Aorta (tissue), 5 donors: Measurements from ENCODE around the gene RAB6B. TPM values are rescaled to one million over a fixed set of nuclear protein-coding genes. Genes with fewer than 3 reads are reported as not detected.

Experiments used
- ATAC-seq: fragments of 200-7000 bp; cut with Tn5 transposase; one replicate; pipeline ENCODE4 v1.9.1; 2022; ENCODE audit warnings: moderate library complexity; ENCODE audit not compliant: low FRiP score
- DNase-seq, 2 donors: peaks; one replicate each; pipeline ENCODE4 v3.0.0-alpha.2; 2020
- H3K27ac ChIP-seq, 2 donors: one replicate each; pipeline ENCODE4 v1.5.1; 2013; ENCODE audit warnings: low read length in 2 of 2, mild to moderate bottlenecking in 2 of 2, moderate library complexity in 2 of 2, control low read depth in 1 of 2, inconsistent platforms in 1 of 2, low read depth in 1 of 2
- H3K27me3 ChIP-seq, 2 donors: one replicate each; pipeline ENCODE4 v1.6.1; 2013; ENCODE audit warnings: control low read depth in 1 of 2, low read length in 1 of 2, mild to moderate bottlenecking in 1 of 2, moderate library complexity in 1 of 2; ENCODE audit not compliant: insufficient read depth in 2 of 2, control insufficient read depth in 1 of 2
- H3K36me3 ChIP-seq, 2 donors: one replicate each; pipeline ENCODE4 v1.6.1; 2013; ENCODE audit warnings: control low read depth in 1 of 2, low read length in 1 of 2, mild to moderate bottlenecking in 1 of 2; ENCODE audit not compliant: insufficient read depth in 2 of 2, control insufficient read depth in 1 of 2
- H3K4me1 ChIP-seq, 2 donors: one replicate each; pipeline ENCODE4 v1.6.1; 2013; ENCODE audit warnings: low read length in 2 of 2, control low read depth in 1 of 2, mild to moderate bottlenecking in 1 of 2, moderate library complexity in 1 of 2; ENCODE audit not compliant: insufficient read depth in 2 of 2, control insufficient read depth in 1 of 2
- H3K4me3 ChIP-seq, 2 donors: one replicate each; pipeline ENCODE4 v1.5.1; 2013; ENCODE audit warnings: low read length in 2 of 2, control low read depth in 1 of 2, mild to moderate bottlenecking in 1 of 2
- H3K9me3 ChIP-seq: one replicate; pipeline ENCODE4 v1.6.1; 2013; ENCODE audit warnings: mild to moderate bottlenecking, low read length; ENCODE audit not compliant: control insufficient read depth
- WGBS, 2 donors: extraction: QIAGEN DNeasy Blood & Tissue Kit; methylation state at CpG; one replicate each; pipeline ENCODE4 v1.1.7; 2013; 5-methylcytosine and 5-hydroxymethylcytosine counted together
- intact Hi-C, 2 donors: fragments of 100-400 bp; cut with DNase I; formaldehyde crosslinking; loops; one replicate each; pipeline versions ENCODE4 v1.14.2 to v1.15.0; 2022
- polyA plus RNA-seq, 2 donors: library from polyadenylated mRNA; stranded (reverse); fragments of 200-250 nt; gene quantifications; one replicate each; pipeline ENCODE4 v1.2.3, GENCODE V29; 2013
- total RNA-seq, 2 donors: library from RNA; stranded (reverse); fragmentation: NEBNext Ultra II Directional; extraction: Animal tissue kit (Norgen Biotek cat#: 25700); gene quantifications; one replicate each; pipeline ENCODE4 v1.2.1, GENCODE V29; 2021
- donor health status: healthy with polysubstance abuse.
- donor health status: Bipolar disorder and iron deficiency.
- donor health status: DM: no; HTN: no; CAD: no.
- donor health status: DM: no; HTN: no; CAD: no.
- donor health status: DM: yes; HTN: yes; CAD: no.

Gene RAB6B
- total and polyA plus RNA-seq, 4 donors = 0.59 to 12.0 (median 8.2) TPM

GRCh38 chr3:133843634-133844033, 52.0 kb downstream of the RAB6B start:
- no peaks in the 10 kb centered on the region for H3K27me3 ChIP-seq
- no peak overlapping the region for H3K27ac ChIP-seq
- DNase-seq (no peak), ATAC-seq (no peak)
- 88 to 91% methylated on average over 7 of the region's 7 CpGs for WGBS, 2 donors
- no peaks in the 10 kb centered on the region for H3K9me3 ChIP-seq
- H3K4me3 ChIP-seq = no peak overlapping the region
- H3K36me3 ChIP-seq = no peaks in the 10 kb centered on the region
- H3K4me1 ChIP-seq = no peaks in the 10 kb centered on the region
- intact Hi-C loops = no loop called here

DNA sequence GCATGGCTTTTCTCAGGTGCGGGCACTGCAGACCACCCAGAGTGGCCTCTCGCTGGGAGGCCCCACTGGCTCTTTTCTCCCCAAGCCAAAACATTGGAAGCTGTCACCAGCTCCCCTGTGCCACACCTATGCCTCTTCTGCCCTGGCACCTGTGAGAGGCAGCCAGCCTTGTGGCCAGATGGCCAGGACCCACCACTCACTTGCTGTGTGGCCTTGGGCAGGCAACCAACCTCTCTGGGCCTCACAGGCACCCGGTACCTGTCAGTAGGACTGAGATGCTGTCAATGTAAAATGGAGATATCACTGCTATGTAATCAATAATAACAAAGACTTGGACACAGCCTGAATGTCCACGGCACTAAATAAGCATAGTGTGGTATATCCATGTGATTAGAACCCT, 53.5 kb downstream of the RAB6B start:
- no peak for DNase-seq
- no peaks in the 10 kb centered on the region for H3K36me3 ChIP-seq
- no peaks in the 10 kb centered on the region for H3K4me1 ChIP-seq
- H3K9me3 ChIP-seq = no peaks in the 10 kb centered on the region
- no peak for ATAC-seq
- intact Hi-C loops = no loop called here
- 79% methylated on average over 4 of the region's 4 CpGs for WGBS, 2 donors
- H3K27me3 ChIP-seq = no peaks in the 10 kb centered on the region
- no peak overlapping the region for H3K27ac ChIP-seq
- no peak overlapping the region for H3K4me3 ChIP-seq

GRCh38 chr3:133841196-133841595, 54.5 kb downstream of the RAB6B start:
- H3K36me3 ChIP-seq = no peaks in the 10 kb centered on the region
- DNase-seq = no peak

GRCh38 chr3:133840767-133841166, 54.9 kb downstream of the RAB6B start:
- DNase-seq (no peak), ATAC-seq (no peak)
- WGBS, 2 donors = 94% methylated on average over 6 of the region's 6 CpGs
- Histone ChIP-seq H3K36me3 (no peaks in the 10 kb centered on the region), H3K27me3 (no peaks in the 10 kb centered on the region), H3K4me1 (no peaks in the 10 kb centered on the region), H3K27ac (no peak overlapping the region), H3K4me3 (no peak overlapping the region), H3K9me3 (no peaks in the 10 kb centered on the region)
- intact Hi-C loops = no loop called here

More at GRCh38 chr3:133841196-133841595, 54.5 kb downstream of the RAB6B start:
- Histone ChIP-seq H3K4me3 (no peak overlapping the region), H3K9me3 (no peaks in the 10 kb centered on the region), H3K27ac (no peak overlapping the region), H3K4me1 (no peaks in the 10 kb centered on the region), H3K27me3 (no peaks in the 10 kb centered on the region)
- ATAC-seq = no peak
- intact Hi-C loops = no loop called here
- 96 to 97% methylated on average over 8 of the region's 8 CpGs for WGBS, 2 donors

DNA sequence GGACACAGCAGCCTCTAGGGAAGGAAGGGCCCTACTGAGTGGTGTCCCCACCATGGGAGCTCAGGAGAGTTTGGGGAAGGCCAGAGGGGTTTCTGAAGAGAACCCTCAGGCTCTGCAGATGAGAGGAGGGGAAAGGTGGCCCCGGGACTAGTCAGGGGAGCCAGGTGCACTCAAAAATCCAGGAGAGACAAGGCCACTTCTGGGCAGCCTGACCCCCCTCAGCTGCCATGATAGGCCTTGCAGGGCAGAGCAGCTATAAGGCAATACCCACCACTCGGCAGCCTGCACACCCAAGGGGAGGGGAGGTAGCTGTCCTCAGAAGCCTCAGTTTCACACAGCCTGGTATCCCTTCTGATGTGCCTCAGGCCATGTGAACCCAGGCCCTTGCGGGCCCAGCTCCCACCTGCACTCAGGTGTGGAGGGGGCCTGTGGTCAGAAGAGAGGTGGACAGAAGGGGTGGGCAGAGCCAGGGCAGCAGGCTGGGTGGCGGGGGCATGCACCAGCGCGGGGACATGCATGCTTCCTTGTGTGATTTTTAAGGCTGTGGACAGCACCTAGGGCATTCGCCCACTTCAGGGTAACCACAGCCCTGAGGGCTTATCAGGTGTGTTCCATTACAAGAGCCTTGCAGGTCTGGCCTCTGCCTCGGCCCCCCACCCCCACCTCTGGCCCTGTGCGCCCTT, 55.5 kb downstream of the RAB6B start:
- Histone ChIP-seq H3K27me3 (no peaks in the 10 kb centered on the region), H3K4me1 (no peaks in the 10 kb centered on the region), H3K36me3 (no peaks in the 10 kb centered on the region), H3K9me3 (no peaks in the 10 kb centered on the region), H3K4me3 (no peak overlapping the region), H3K27ac (no peak overlapping the region)
- ATAC-seq (no peak), DNase-seq (no peak)
- 96 to 98% methylated on average over 9 of the region's 9 CpGs for WGBS, 2 donors
- intact Hi-C loops = no loop called here

DNA sequence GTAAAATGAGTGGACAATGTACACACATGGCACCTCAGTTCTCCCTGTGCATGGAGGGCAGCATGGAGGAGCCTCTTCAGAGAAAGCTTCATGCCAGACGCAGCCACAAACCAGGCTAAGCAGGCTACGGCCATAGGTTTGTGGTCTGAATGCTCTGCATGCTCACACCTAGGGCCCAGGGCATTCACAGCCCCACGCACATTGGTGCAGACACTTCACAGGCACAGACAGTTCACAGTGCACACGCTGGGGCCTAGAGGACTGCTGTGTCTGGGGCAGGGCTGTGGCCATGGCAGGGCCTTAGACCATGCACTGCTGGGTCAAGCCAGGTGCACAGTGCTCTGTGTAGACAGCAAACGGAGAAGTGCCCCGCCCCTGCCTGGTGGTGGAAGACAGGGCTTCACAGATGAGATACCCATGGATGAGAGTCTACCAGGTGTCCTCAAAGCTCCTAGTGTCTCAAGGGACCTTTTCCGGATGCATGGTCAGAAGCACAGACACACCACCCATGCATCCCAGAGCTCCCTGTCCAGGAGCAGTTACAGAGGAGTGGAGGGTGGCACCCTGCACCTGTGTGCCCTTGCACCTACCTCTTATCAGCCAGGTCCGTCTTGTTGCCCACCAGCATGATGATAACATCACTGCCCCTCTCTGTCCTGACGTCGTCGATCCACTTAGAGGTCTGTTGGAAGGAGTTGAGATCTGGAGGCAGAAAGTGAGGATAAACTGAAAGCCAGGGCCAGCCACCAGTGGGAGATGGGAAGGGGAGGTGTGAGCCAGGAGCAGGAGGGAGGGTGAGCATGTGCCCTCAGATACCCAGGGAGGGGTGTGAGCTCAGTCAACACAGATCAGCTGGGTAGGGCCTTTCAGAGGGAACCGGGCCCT, 56.5 kb downstream of the RAB6B start:
- Histone ChIP-seq H3K36me3 (no peaks in the 10 kb centered on the region), H3K27me3 (no peaks in the 10 kb centered on the region), H3K4me3 (no peak overlapping the region), H3K9me3 (no peaks in the 10 kb centered on the region), H3K4me1 (no peaks in the 10 kb centered on the region), H3K27ac (no peak overlapping the region)
- ATAC-seq = no peak
- intact Hi-C loops = no loop called here
- no peak for DNase-seq
- WGBS, 2 donors = 93 to 94% methylated on average over 12 of the region's 12 CpGs

DNA sequence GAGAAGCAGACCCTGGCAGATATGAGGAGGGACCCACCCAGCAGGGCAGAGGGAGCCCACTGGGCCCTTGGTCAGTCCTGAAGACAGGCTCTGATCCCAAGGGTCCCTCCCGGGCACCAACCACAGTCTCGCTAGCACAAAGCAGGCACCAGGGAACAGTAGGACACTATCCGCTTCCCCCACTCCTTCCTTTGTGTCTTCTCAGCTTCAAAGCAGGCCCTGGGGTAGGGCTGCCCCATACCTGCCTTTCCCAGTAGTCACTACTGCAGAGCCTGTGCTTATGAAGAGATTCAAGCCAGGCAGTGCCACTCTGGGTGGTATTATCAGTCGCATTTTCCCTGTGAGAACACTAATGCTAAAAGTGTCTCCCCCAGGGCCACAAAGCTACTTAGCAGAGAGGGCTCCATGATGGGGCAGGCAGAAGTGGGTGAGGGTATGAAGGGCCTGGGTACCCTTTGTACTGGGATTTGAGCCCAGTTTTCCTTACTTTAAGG, 57.3 kb downstream of the RAB6B start:
- Histone ChIP-seq H3K27ac (no peak overlapping the region), H3K4me1 (no peaks in the 10 kb centered on the region), H3K4me3 (no peak overlapping the region), H3K27me3 (no peaks in the 10 kb centered on the region), H3K9me3 (no peaks in the 10 kb centered on the region), H3K36me3 (no peaks in the 10 kb centered on the region)
- WGBS, 2 donors = 91 to 92% methylated on average over 4 of the region's 4 CpGs
- intact Hi-C loops = no loop called here
- DNase-seq (no peak), ATAC-seq (no peak)

- intact Hi-C loops = no loop called here
- Histone ChIP-seq H3K27me3 (no peaks in the 10 kb centered on the region), H3K9me3 (no peaks in the 10 kb centered on the region), H3K4me3 (no peak overlapping the region), H3K4me1 (no peaks in the 10 kb centered on the region), H3K27ac (no peak overlapping the region), H3K36me3 (no peaks in the 10 kb centered on the region)
- no peak for DNase-seq
- ATAC-seq = no peak
- WGBS, 2 donors = 94% methylated on average over 22 of the region's 22 CpGs
These were observed 58.0 kb downstream of the RAB6B start for GRCh38 chr3:133837487-133838295.
